ENCODE measurements around the gene PDZD2. TPM values are rescaled to one million over a fixed set of nuclear protein-coding genes. Genes with fewer than 3 reads are reported as not detected.

The PDZD2 gene
- total RNA-seq, 1 donor from 2014 or later = 1.1 TPM

DNA sequence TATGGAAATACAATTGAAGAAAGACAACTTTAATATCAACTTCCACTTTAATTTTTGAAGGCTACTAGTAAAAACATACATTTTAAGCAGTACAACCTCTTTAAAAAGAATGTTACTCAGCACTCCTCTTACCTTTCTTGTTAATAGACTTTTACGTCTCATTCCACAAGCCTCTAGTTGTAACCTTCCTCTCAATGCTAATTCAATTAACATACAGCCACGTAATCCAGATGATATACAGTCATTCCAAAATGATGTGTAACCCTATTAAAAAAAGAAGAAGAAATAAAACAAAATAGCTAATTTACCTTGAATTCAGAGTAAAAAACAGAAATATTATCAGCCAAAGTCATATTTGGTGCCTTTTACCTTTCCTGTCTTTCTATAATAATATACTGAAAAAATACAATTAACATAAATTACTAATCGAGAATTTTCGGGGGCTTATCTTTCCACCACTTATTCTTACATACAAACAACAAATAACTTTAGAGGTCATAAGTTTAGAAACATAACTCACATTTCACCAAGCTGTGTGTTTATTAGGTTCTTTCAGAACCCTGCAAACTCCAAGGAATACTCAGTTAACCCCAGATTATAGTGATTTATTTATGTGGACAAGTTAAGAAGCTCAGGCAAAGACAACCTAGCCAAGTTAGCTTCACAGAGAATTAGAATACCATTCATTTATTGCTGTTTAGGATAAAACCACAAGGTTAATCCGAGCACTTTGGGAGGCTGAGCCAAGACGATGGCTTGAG lies 504.9 kb downstream of the PDZD2 start:
- no peaks in the 10 kb centered on the region for H3K4me1 ChIP-seq
- H3K27ac ChIP-seq = no peak overlapping the region
- no peak overlapping the region for H2AFZ ChIP-seq (replicated peaks)
- no peak overlapping the region for H3K4me2 ChIP-seq
- Mint-ChIP-seq H3K9me3 (peaks cover 41% of the 10 kb centered on the region), H3K27ac (no peak overlapping the region), H3K27me3 (ENCODE audit: insufficient read depth, low read depth) (no peaks in the 10 kb centered on the region), H3K36me3 (peaks cover 49% of the 10 kb centered on the region), H3K4me3 (no peak overlapping the region), H3K4me1 (no peaks in the 10 kb centered on the region)
- H3K79me2 ChIP-seq (ENCODE audit: low read depth) = peaks cover 83% of the 10 kb centered on the region
- TF ChIP-seq EZH2 (IDR thresholded peaks at IDR 0.05) = no peak
- TF ChIP-seq EZH2phosphoT487 (IDR thresholded peaks at IDR 0.05) = no peak
- TF ChIP-seq, protein P1, sequence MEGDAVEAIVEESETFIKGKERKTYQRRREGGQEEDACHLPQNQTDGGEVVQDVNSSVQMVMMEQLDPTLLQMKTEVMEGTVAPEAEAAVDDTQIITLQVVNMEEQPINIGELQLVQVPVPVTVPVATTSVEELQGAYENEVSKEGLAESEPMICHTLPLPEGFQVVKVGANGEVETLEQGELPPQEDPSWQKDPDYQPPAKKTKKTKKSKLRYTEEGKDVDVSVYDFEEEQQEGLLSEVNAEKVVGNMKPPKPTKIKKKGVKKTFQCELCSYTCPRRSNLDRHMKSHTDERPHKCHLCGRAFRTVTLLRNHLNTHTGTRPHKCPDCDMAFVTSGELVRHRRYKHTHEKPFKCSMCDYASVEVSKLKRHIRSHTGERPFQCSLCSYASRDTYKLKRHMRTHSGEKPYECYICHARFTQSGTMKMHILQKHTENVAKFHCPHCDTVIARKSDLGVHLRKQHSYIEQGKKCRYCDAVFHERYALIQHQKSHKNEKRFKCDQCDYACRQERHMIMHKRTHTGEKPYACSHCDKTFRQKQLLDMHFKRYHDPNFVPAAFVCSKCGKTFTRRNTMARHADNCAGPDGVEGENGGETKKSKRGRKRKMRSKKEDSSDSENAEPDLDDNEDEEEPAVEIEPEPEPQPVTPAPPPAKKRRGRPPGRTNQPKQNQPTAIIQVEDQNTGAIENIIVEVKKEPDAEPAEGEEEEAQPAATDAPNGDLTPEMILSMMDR (IDR thresholded peaks at IDR 0.05) = no peak
- no peak overlapping the region for H3K4me3 ChIP-seq
- no peaks in the 10 kb centered on the region for H3F3A ChIP-seq (ENCODE audit: low read depth)
- peaks cover 54% of the 10 kb centered on the region for H4K20me1 ChIP-seq (ENCODE audit: low read depth)
- no peak for DNase-seq (ENCODE audit: low spot score)
- H3K9me3 ChIP-seq (ENCODE audit: low read depth) = no peaks in the 10 kb centered on the region
- no peak overlapping the region for H3K9ac ChIP-seq
- no peaks in the 10 kb centered on the region for H3K27me3 ChIP-seq
- H3K36me3 ChIP-seq = peaks cover 8% of the 10 kb centered on the region

DNA sequence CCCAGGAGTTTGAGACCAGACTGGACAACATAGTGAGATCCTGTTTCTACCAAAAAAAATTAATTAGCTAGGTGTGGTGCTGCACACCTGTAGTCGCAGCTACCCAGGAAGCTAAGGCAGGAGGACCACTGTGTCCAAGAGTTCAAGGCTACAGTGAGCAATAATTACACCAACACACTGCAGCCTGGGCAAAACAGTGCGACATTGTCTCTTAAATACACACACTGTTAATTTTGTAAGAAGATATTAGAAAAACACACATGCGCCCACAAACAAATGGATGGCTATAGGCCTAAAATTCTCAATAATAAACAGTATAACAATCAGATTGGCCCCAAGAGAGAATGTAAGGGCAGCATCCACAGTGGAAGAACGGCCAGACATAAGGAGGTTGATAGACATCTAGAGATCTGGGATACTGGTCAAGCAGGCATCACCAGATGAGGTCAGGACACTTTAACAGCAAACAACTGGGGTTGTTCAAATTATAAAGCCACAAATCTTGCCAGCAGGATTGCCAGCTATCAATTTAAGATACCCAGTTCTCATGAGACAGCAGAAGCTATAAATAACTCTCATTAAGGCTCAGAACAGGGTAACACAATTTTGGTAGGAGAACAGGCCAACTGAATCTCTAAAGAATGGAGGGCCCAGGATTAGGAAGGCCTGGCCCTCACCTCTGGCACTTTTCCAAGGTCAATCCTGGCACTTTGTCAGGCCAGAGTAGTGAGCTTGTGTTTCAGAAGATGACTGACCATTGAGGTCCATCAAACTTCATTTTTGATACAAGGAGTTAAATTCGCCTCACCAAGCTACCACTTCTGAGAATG lies 505.7 kb downstream of the PDZD2 start:
- no peak overlapping the region for H3K4me3 Mint-ChIP-seq
- H3K9me3 Mint-ChIP-seq = peaks cover 41% of the 10 kb centered on the region
- TF ChIP-seq EZH2phosphoT487 (IDR thresholded peaks at IDR 0.05) (no peak), EZH2 (IDR thresholded peaks at IDR 0.05) (no peak)
- TF ChIP-seq, protein P1 (IDR thresholded peaks at IDR 0.05) = no peak

DNA sequence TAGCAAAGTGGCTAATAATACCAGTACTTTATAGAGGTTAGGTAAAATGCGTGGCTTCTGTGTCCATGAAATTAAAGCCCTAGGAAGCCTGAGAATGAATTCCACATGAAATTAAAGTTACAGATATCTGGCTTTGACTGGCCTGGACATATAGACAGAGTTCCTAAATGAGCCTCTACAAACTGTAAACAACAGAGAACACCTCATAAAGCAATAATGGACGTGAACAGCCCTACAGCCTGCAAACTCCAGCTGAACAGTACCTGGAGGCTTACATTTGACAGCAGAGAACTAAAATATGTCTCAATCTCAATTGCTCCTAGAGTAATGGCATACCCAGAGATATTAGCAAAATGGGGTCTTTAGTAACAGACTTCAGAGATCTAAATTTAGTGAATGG lies 506.4 kb downstream of the PDZD2 start:
- Histone ChIP-seq H3K27me3 (no peaks in the 10 kb centered on the region), H3K4me2 (no peak overlapping the region), H3F3A (ENCODE audit: low read depth) (no peaks in the 10 kb centered on the region), H3K36me3 (peaks cover 8% of the 10 kb centered on the region), H3K4me3 (no peak overlapping the region), H3K9me3 (ENCODE audit: low read depth) (no peaks in the 10 kb centered on the region), H3K79me2 (ENCODE audit: low read depth) (peaks cover 83% of the 10 kb centered on the region), H2AFZ (replicated peaks) (no peak overlapping the region), H3K4me1 (no peaks in the 10 kb centered on the region), H3K27ac (no peak overlapping the region), H3K9ac (no peak overlapping the region), H4K20me1 (ENCODE audit: low read depth) (peaks cover 50% of the 10 kb centered on the region)
- no peak overlapping the region for H3K27ac Mint-ChIP-seq
- H3K27me3 Mint-ChIP-seq (ENCODE audit: insufficient read depth, low read depth) = no peaks in the 10 kb centered on the region
- H3K4me1 Mint-ChIP-seq = no peaks in the 10 kb centered on the region
- TF ChIP-seq EZH2phosphoT487 (IDR thresholded peaks at IDR 0.05) (no peak), EZH2 (IDR thresholded peaks at IDR 0.05) (no peak)
- TF ChIP-seq, protein P1 (IDR thresholded peaks at IDR 0.05) = no peak
- H3K9me3 Mint-ChIP-seq = peaks cover 43% of the 10 kb centered on the region
- no peak for DNase-seq (ENCODE audit: low spot score)
- H3K36me3 Mint-ChIP-seq = peaks cover 43% of the 10 kb centered on the region
- no peak overlapping the region for H3K4me3 Mint-ChIP-seq

More for the DNA sequence above, 505.7 kb downstream of the PDZD2 start:
- H3K36me3 Mint-ChIP-seq = peaks cover 47% of the 10 kb centered on the region
- H3K4me1 Mint-ChIP-seq = no peaks in the 10 kb centered on the region
- H3K27ac ChIP-seq = no peak overlapping the region
- H3K4me2 ChIP-seq = no peak overlapping the region
- H3K4me3 ChIP-seq = no peak overlapping the region
- H4K20me1 ChIP-seq (ENCODE audit: low read depth) = peaks cover 52% of the 10 kb centered on the region
- H3K79me2 ChIP-seq (ENCODE audit: low read depth) = peaks cover 83% of the 10 kb centered on the region
- H3K4me1 ChIP-seq = no peaks in the 10 kb centered on the region
- no peaks in the 10 kb centered on the region for H3K27me3 ChIP-seq
- no peak overlapping the region for H2AFZ ChIP-seq (replicated peaks)
- H3K36me3 ChIP-seq = peaks cover 8% of the 10 kb centered on the region
- no peak overlapping the region for H3K27ac Mint-ChIP-seq
- no peak for DNase-seq (ENCODE audit: low spot score)
- H3K9me3 ChIP-seq (ENCODE audit: low read depth) = no peaks in the 10 kb centered on the region
- H3K27me3 Mint-ChIP-seq (ENCODE audit: insufficient read depth, low read depth) = no peaks in the 10 kb centered on the region
- no peaks in the 10 kb centered on the region for H3F3A ChIP-seq (ENCODE audit: low read depth)
- no peak overlapping the region for H3K9ac ChIP-seq

Measured in neural progenitor cell (in vitro differentiated cells).